Measurements from ENCODE around the gene TWNK.

TWNK gene

DNA sequence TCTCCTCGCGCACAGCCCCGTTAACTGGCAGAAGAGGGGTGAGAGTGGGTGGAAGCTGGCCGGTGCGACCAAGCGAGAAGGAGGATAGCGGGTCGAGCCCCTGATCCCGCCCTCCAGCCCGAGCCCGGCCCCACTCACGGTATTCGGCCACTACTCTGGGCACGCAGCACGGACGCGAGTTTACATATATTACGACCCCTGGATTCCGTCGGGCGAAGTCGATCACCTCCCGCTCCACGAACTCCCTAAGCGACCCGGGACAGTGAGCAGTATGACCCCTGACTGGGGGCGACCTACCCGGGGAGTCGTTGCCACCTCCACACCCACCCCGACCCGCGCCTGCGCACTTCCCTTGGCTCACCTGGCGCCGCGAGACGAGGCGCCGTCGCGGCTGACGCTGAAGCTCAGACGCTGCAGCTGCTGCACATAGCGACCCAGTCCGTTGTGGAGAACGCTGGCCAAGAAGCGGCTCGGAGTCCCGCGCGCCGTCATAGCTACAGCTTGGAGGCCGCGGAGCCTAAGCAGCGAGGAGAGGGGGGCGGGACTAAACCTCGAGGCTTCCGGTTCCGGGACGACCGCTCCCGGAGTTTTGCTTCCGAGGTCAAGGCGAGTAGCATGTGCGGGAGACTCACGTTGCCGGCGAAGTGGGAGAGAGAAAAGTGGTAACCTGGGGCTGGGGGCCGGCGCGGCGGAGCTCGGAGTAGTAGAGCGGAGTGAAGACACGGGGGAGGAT, at the start of gene TWNK, which contains the start of gene MRPL43:
Gene TWNK, plus strand, starts transcription at position 592 of the 733 bp plus-strand sequence. CDS start 668 bp downstream, outside the sequence.
Gene MRPL43, minus strand, starts transcription at position 546 of the 733 bp plus-strand sequence. Its CDS starts 54 bp downstream, at position 492.
- DNase-seq (ENCODE audit: low spot score): peak; percentile 87

DNA sequence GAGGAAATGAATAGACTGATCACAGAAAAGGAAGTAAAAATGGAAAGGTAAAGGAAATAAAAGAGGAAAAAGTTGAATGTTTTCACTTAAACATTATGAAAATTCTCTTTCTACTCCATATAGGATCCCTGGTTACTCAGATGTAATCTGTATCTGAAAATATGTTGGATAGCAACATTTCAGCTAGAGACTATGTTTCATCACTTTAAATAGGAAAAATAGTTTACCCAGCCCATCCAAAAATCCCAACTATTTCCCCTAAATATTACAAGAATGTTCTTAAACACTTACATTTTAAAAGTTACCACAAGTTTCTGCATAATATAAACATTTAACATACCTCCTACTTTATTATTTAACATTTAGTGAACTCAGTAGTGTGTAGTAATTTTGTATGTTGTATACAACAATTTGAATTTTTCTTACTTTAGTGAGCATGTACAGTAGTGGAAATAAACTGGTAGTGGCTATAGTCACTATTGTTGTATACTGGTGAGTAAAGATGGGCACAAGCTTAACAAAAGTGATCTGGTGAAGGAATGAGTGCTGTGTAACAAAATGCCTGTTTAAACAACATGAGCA, 47.5 kb upstream of the TWNK start:
- no peak for DNase-seq (ENCODE audit: low spot score)

DNA sequence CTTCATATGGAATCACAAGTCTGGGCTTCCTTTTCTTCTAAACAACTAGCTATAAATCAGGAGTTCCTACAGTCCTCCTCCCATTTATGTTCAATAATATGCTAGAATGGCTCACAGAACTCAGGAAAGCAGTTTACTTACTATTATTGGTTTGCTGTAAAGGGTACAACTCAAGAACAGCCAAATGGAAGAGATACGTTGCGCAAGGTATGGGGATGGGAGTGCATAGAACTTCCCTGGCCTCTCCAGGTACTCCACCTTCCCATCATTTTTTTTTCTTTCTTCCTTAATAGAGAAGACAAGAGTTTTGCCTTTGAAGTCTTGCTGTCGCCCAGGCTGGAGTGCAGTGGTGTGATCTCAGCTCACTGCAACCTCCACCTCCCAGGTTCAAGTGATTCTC, 45.1 kb upstream of the TWNK start:
- no peak for DNase-seq (ENCODE audit: low spot score)

DNA sequence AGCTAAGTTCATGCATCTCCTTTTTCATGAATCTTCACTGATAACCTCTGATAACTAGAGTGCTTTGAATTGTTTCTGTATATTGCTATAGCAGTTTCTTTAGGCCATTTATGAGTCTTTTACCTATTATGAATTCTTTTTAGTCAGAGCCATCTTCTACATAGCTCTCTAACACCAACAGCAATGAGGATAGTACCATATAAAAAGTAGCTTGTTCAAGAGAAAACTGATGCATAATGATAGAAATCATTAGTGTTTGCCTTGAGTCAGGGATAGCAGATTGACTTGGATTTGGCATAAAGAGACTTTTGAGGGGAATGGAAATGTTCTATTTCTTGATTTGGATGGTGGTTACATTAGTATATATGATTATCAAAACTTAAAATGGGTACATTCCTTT, 43.8 kb upstream of the TWNK start:
- no peak for DNase-seq (ENCODE audit: low spot score)

DNA sequence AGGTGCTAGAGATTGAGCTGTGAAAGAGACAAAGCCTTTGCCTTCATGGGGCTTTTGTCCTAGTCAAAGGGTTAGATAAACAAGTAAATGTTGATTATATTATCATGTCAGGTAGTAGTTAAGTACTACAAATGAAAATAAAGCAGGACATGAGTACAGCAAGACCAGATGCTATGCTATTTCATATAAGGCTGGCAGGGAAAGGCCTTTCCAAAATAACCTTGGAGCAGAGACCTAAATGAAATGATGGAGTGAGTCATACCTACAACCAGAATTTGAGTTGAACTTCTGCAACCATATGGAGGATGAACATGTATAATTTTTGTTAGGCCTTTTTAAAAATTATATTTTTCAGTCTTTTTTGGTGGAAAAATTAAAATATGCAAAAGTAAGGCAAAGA, 41.6 kb upstream of the TWNK start:
- no peak for DNase-seq (ENCODE audit: low spot score)

DNA sequence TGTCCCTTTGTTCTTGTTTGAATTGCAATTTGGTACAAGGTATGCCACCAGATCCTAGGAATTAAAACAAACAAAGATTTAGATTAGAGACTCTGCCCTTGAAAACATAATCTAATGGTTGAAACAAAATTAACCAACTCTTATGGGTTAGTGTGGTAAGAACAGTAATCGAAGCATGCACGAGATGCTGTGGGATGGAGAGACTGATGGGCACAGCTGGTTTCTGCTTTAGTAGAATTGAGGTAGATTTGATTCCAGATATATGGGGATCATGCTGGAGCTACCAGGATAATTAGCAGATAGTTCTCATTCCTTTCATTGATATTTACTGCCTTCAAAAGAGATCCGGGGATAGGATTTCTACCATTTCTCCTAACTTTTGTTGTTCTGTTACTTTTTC, 38.4 kb upstream of the TWNK start:
- no peak for DNase-seq (ENCODE audit: low spot score)

DNA sequence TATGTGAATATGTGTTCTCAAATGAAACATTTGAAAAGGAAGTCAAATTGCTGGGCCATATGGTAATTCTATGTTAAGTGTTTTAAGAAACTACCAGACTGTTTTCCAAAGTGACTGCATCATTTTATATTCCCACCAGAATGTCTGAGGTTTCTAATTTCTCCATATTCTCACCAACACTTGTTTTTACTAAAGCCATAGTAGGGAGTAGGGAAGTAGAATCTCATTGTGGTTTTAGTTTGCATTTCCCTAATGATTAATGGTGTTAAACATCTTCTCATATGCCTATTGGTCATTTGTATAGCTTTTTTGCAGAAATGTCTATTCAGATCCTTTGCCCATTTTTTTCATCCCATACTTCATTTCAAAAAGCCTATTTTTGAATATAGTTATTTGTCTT, 27.1 kb upstream of the TWNK start:
- no peak for DNase-seq (ENCODE audit: low spot score)

DNA sequence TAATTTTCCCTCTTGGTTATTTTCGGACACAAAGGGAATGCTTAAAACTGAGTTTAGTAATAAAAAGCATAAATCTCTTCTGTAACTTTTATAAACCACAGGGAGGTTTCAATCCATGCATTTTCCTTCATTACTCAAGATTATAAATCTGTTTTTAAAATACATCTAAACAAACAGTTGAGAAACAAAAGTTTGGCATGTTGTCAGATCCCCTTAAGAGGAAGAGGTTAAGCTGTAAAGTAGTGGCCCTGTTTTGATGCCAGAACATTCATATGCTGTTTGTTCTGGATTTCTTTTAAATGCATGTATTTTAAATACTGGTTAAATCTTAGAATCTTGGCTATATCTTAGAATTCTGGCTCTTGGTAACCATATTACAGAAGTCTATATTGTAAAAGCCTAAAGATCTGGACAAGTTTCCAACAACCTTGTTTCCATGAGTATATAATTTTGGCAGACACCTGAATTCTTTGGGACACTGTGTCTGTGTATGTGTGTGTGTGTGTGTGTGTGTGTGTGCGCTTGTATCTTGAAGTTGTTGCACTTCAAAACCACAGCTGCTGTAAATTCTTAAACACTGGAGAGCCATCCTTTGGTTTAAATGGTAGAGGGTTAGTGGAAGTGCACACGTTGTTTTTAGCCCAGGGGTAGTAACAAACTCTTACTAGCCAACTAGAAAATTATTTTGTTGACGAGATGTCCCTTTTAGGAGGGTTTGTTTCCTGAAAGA, 24.8 kb upstream of the TWNK start:
- no peak for DNase-seq (ENCODE audit: low spot score)

DNA sequence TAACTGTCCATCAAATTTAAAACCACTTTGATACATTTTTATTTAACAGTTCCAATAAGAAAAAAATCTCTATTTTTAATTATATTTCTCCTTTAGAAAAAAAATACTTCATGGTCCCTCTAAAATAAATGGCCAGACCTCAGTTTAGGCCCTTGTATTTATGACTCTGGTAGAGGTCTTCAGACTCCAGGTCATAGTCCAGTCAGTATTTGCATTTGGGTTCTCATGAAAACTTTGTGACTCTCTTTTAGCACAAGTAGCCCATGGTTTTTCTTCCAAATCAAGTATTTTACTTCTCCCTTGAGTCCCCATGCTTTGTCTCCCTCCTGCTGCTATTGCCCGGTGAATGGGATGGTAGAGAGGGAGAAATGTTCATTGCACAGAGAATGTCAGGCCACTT, 23.5 kb upstream of the TWNK start:
- DNase-seq (ENCODE audit: low spot score): no peak

DNA sequence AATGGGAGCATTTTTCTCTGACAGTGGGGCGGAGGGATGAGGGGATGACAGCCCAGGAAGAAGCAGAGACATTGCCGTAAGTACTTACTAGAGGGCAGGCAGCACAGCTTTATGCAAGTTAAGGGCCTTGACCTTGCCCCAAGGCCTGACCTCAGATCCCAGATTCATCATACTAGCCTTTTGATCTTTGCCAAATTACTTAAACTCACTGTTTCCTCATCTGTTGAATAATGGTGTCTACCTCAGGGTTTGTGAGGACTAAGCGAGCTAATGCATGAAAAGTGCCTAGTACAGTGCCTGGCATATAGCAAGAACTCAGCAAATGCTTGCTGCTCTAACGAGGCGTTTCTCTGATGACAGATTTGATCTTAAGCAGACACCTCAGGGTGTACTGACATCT, 21.5 kb upstream of the TWNK start:
- no peak for DNase-seq (ENCODE audit: low spot score)

DNA sequence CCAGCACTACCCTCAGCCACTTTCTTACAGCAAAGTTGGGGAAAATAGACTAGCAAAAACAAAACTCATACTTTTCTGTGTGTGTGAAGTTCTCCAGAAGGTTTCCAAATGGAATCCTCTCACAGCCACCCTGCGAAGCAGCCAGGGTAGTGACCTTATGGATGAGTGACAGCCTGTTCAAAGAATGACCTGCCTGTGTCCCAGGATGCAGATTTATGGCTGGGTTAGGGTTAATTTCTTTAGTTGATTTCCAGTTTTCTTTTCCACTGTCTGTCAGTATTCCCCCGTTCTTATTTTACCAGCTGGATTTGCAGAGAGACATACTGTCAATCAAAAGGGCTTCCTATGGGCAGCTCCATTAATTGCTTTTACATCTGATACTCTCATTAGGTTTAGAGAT, 20.5 kb upstream of the TWNK start:
- no peak for DNase-seq (ENCODE audit: low spot score)

DNA sequence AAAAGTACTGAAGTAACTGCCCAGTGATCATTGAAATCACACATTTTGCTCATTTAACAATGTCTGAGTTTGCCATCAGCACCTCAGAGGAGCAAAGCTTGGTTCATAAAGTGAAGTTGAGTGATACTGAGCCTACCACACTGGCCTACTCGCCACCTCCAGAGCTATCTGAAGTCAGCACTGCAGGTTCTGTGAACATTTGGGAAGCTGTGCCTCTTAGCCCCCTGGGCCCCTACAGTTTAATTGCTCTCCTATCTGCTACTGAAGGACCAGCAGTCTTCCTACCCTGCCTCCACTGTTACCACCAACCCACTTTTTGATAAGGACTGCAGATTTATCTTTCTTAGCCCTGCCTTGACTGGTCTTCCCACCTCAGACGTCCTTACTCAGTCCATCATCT, 20.0 kb upstream of the TWNK start:
- no peak for DNase-seq (ENCODE audit: low spot score)

DNA sequence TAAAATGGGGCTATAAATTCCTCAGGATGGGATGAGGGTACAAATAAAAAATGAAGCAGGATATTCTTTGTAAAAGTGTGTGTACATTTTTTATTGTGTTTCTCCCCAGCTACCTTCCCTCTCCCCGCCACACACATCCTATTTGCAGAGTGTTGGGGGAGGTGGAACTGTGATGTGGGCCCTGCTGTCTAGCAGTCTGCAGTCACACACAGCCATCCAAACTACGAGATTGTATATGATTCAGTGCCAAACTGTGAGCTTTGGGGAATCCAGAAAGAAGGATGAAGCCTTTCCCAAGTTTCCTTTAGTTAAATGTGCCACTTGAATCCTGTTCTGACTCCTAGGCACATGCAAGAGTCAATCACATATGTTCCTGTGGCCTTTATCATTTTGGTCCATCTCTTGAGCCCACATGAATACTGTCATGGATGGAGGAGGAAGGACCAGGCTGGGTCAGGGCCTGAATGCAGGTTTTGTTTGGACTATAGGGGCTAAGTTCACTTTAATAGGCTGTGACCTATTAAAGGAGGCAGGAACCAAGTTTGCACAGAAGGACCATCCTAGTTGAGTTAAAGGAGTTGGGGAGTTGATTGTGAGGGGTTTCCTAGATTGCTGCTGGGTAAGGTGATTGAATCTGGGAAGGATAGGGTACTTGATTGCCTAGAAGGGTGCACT, 19.1 kb upstream of the TWNK start:
- DNase-seq (ENCODE audit: low spot score): no peak

DNA sequence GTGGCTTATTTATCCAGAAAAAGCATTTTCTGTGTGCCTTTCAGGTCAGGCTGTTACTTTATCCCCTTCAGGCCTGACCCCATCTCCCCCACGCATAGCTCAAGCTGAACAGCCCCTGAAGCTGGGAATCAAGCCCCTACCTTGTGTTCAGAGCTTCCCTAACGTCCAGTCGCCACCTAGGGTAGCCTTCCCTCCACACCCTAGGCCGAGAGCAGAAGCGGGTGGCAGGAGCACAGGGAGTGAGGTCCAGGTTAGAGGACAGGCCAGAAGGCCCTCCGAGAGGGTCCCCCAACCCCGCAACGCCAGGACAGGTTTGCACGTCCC, 18.5 kb upstream of the TWNK start:
- DNase-seq (ENCODE audit: low spot score): no peak

DNA sequence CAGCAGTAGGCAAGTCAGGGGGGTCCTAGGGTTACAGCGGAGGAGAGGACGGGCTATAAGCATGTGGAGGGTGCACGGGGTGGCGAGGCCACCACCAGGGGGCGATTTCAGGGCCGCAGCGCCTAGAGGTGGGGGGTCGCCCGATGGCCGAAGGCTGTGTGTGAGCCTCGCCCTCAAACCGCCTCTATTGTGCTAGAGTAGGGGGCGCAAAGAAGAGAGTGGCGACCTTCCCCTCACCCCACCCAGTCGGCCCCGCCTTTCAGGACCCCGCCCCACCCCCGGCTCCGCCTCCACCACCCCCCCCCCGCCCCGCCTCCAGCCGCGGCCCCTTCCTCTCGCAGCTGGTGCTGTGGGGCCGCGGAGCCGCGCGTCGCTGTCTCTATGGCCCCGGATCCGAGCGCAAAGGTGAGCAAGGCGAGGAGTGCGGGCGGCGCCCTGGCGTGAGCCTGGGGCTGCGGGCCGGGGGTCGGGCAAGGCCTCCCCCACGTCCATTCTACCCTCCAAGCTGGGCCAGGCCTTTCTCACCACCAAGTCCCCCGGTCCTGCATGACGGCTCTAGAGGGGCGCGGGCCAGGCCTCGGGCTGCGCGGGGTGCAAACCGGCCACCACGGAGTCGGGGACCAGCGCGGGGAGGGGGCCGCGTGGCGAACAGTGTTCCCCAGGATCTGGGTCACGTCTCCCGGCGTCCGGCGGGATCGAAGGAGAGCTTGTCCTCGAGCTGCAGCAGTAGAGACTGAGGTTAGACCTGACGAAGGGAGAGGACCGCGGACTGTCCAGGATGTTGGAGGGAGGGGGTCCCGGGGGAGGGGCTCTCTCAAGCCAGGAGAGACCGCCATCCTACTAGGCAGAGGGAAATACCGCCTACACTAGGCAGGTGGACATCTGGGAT, 17.9 kb upstream of the TWNK start, which contains the start of gene SEMA4G:
Gene SEMA4G, plus strand, starts transcription at position 318 of the 889 bp plus-strand sequence. CDS start 3,409 bp downstream, outside the sequence.
- peak; percentile 55 for DNase-seq (ENCODE audit: low spot score)

DNA sequence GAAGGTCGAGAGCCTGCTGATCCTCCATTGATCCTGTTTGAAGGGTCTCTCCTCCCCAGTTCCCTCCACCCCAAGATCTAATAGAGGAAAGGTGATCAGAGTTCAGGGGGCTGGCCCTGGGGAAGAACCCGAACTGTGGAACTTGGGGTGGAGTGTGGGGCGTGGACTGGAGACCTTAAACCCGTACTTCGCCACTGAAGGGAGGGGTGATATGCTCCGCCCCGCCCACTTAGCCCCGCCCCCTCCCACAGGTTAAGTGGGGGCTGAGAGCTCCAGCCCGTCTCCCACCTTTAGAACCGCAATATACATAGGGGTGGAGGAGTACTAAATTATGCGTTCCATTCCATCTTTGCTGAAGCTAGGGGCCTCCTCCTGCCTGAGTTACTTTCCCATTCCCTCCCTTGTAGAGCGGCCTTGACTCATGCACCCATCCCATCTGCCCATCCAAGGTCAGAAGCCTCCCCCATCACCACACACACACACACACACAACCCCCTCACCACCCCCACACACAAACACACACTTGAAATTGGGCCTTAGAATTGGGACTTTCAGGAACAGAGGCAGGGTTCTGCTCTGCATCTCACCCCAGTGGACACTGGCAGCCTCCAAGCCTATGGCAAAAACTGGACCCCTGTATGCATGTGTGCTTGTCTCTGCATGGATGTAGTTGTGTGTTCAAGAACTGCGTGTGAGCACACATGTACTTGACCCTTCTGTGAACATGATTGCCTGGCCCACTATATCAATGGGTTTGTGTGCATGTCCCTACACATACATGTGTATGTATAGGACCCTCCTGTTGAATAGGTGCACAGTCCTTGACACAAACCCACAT, 17.0 kb upstream of the TWNK start:
- no peak for DNase-seq (ENCODE audit: low spot score)

DNA sequence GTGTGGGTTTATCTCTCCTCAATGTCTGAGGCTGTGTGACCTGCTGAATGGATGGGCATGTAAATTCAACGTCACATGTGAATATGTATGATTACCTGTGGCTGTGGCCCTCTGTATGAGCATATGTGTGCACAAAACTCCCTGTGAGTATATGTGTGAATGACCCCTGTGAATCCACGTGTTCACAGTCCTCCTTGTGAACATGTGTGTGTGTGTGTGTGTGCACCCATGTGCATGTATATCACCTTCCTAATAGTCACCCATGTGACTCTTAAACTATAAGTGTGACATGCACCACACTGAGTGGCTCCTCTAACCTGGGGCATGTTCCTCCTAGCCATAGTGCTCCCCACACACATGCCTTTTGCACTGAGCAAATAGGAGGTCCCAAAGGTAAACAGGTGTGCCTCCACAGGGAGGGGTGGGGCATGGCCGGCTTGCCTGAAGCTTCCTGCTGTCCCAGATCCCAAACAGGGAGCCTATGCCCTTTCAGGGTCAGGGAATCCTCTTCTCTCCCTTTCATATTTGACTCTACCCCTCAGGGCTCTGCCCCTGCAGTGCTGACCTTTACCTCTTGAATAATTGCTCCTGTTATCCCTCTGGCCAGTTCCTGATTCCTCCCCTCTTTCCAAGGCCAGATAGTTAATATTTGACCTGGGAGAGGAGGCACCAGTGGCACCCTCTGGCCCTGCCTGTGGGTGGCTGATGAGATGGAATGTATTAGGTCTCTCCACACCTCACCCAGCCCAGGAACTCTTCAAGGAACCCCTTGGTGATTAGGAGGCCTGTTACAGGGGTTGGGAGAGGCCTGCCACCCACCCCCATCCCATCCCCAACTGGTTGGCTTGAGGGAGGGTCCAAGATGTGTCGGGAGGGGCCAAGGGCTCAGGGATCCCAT, 16.2 kb upstream of the TWNK start:
- DNase-seq (ENCODE audit: low spot score): no peak

DNA sequence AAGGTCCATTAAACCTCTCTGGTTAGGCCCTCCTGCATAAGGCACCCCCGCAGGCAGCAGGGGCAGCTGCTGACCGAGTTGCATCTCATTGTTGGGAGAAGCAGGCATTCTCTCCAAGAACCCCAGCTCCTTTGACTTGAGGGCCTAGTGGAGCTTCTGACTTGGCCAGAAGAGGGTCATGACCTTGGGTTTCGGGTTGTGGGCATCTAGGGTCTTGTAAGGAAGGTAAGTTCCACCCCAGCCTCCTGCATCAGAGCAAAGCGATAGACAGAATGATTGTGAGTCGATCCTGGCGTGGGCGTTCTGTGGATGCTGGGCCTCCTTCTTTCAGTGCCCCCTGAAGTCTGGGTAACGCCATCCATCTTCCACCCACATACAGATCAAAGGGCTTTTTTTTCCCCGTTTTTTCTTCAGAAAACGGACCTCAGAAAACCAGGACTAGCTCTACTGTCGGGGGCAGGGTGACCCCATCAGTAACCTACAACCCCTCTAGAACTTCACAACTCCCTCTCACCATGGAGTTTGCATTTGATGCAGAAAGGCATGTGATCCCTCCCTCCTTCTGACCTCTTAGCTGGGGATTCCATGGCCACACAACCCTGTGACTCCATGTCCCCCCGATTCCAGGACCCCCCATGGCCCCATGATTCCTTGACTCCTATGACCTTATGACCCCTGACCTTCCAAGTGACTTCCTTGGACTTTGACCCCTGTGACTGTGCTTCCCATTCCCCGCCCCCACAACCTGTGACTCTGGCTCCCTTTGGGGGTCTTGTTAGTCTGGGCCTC, 15.0 kb upstream of the TWNK start:
- no peak for DNase-seq (ENCODE audit: low spot score)

Data from RKO (cell line).